HEK293 (cell line): ENCODE results near the gene MC1R.

ENCODE experiments used
- CTCF ChIA-PET: fragments of 350-600 bp; formaldehyde crosslinking; extraction: SDS; loops from one replicate; lab custom pipeline; 2021; ENCODE audit warnings: antibody characterized with exemption; lab: Yijun Ruan, JAX
- POLR2A ChIA-PET: fragments of 300-600 bp; formaldehyde crosslinking; extraction: SDS; loops from one replicate; lab custom pipeline; 2020; ENCODE audit warnings: antibody characterized with exemption, inconsistent platforms; lab: Yijun Ruan, JAX
- H3K27ac ChIP-seq: fragments of 200-500 bp; sonication (Bioruptor generic); 2 replicates; pipeline ENCODE4 v1.5.1; 2014; ENCODE audit warnings: low read depth, low read length, control low read depth, inconsistent platforms; ENCODE audit errors: extremely low read depth
- H3K36me3 ChIP-seq, 2 experiments: fragments of 200-500 bp in 1 of 2; sonication (Bioruptor generic) in 1 of 2; 1 replicate in 1 of 2; 2 replicates in 1 of 2; pipeline ENCODE4 v1.5.1; 2014 to 2017; ENCODE audit warnings: inconsistent platforms in 2 of 2, low read length in 2 of 2; ENCODE audit not compliant: control insufficient read depth in 2 of 2, insufficient read depth in 1 of 2
- H3K4me1 ChIP-seq: fragments of 200-500 bp; sonication (Bioruptor generic); 2 replicates; pipeline ENCODE4 v1.5.1; 2014; ENCODE audit warnings: mild to moderate bottlenecking, low read length, inconsistent platforms; ENCODE audit not compliant: control insufficient read depth, insufficient read depth
- H3K4me3 ChIP-seq: 2 replicates; pipeline ENCODE4 v1.5.1; 2011; ENCODE audit warnings: low read depth, mild to moderate bottlenecking, control low read depth, low read length, moderate library complexity
- H3K9me3 ChIP-seq: fragments of 200-500 bp; sonication (Bioruptor generic); 2 replicates; pipeline ENCODE4 v1.5.1; 2014; ENCODE audit warnings: low read depth, low read length, inconsistent platforms; ENCODE audit not compliant: control insufficient read depth, insufficient read depth
- BCL11A ChIP-seq: fragments of 450-650 bp; formaldehyde crosslinking; IDR thresholded peaks from 2 replicates; pipeline ENCODE4 v1.5.1; 2016; ENCODE audit warnings: low read depth, missing biosample characterization, missing genetic modification characterization
- EGR2 ChIP-seq: fragments of 450-650 bp; formaldehyde crosslinking; IDR thresholded peaks from 2 replicates; pipeline ENCODE4 v1.5.1; 2016; ENCODE audit warnings: low read depth, missing biosample characterization, missing genetic modification characterization
- GFI1B ChIP-seq: fragments of 450-650 bp; formaldehyde crosslinking; IDR thresholded peaks from 2 replicates; pipeline ENCODE4 v1.5.1; 2016; ENCODE audit warnings: missing biosample characterization, missing genetic modification characterization
- GLI4 ChIP-seq: fragments of 450-650 bp; formaldehyde crosslinking; IDR thresholded peaks from 2 replicates; pipeline ENCODE4 v1.5.1; 2016; ENCODE audit warnings: missing biosample characterization, missing genetic modification characterization
- GLIS2 ChIP-seq: fragments of 450-650 bp; formaldehyde crosslinking; IDR thresholded peaks from 2 replicates; pipeline ENCODE4 v1.5.1; 2016; ENCODE audit warnings: missing biosample characterization, missing genetic modification characterization
- KLF7 ChIP-seq: fragments of 450-650 bp; formaldehyde crosslinking; IDR thresholded peaks from 2 replicates; pipeline ENCODE4 v1.5.1; 2016; ENCODE audit warnings: missing biosample characterization, missing genetic modification characterization, borderline replicate concordance
- MZF1 ChIP-seq: fragments of 450-650 bp; formaldehyde crosslinking; IDR thresholded peaks from 2 replicates; pipeline ENCODE4 v1.5.1; 2017; ENCODE audit warnings: missing biosample characterization, missing genetic modification characterization, borderline replicate concordance
- SP7 ChIP-seq: fragments of 450-650 bp; formaldehyde crosslinking; IDR thresholded peaks from 2 replicates; pipeline ENCODE4 v1.5.1; 2016; ENCODE audit warnings: missing biosample characterization, missing genetic modification characterization
- ZBTB1 ChIP-seq: fragments of 450-650 bp; formaldehyde crosslinking; IDR thresholded peaks from 2 replicates; pipeline ENCODE4 v1.5.1; 2016; ENCODE audit warnings: missing biosample characterization, missing genetic modification characterization
- ZBTB10 ChIP-seq: fragments of 450-650 bp; formaldehyde crosslinking; IDR thresholded peaks from 2 replicates; pipeline ENCODE4 v1.5.1; 2016; ENCODE audit warnings: missing biosample characterization, missing genetic modification characterization
- ZBTB11 ChIP-seq: fragments of 450-650 bp; formaldehyde crosslinking; conservative IDR thresholded peaks from 2 replicates; pipeline ENCODE4 v1.5.1; 2016; ENCODE audit warnings: low read depth, missing biosample characterization, missing genetic modification characterization
- ZBTB26 ChIP-seq: fragments of 450-650 bp; formaldehyde crosslinking; optimal IDR thresholded peaks from 2 replicates; pipeline ENCODE3; 2016; ENCODE audit warnings: missing biosample characterization, mild to moderate bottlenecking, missing genetic modification characterization
- ZEB2 ChIP-seq: fragments of 450-650 bp; formaldehyde crosslinking; IDR thresholded peaks from 2 replicates; pipeline ENCODE4 v1.5.1; 2016; ENCODE audit warnings: missing biosample characterization, missing genetic modification characterization
- ZNF10 ChIP-seq: fragments of 450-650 bp; formaldehyde crosslinking; IDR thresholded peaks from 2 replicates; pipeline ENCODE4 v1.5.1; 2017; ENCODE audit warnings: missing biosample characterization, missing genetic modification characterization
- ZNF121 ChIP-seq: fragments of 450-650 bp; formaldehyde crosslinking; IDR thresholded peaks from 2 replicates; pipeline ENCODE4 v1.5.1; 2016; ENCODE audit warnings: missing biosample characterization, missing genetic modification characterization
- ZNF133 ChIP-seq: fragments of 450-650 bp; formaldehyde crosslinking; IDR thresholded peaks from 2 replicates; pipeline ENCODE4 v1.5.1; 2016; ENCODE audit warnings: missing biosample characterization, missing genetic modification characterization
- ZNF292 ChIP-seq: fragments of 450-650 bp; formaldehyde crosslinking; IDR thresholded peaks from 2 replicates; pipeline ENCODE4 v1.5.1; 2016; ENCODE audit warnings: low read depth, missing biosample characterization, missing genetic modification characterization, borderline replicate concordance
- ZNF335 ChIP-seq: fragments of 450-650 bp; formaldehyde crosslinking; conservative IDR thresholded peaks from 2 replicates; pipeline ENCODE4 v1.5.1; 2016; ENCODE audit warnings: missing biosample characterization, missing genetic modification characterization
- ZNF501 ChIP-seq: fragments of 450-650 bp; formaldehyde crosslinking; IDR thresholded peaks from 2 replicates; pipeline ENCODE4 v1.5.1; 2016; ENCODE audit warnings: missing biosample characterization, missing genetic modification characterization
- ZNF560 ChIP-seq: fragments of 450-650 bp; formaldehyde crosslinking; IDR thresholded peaks from 2 replicates; pipeline ENCODE4 v1.5.1; 2017; ENCODE audit warnings: missing biosample characterization, missing genetic modification characterization, borderline replicate concordance
- ZNF645 ChIP-seq: fragments of 450-650 bp; formaldehyde crosslinking; IDR thresholded peaks from 2 replicates; pipeline ENCODE4; 2016; ENCODE audit warnings: missing biosample characterization, missing genetic modification characterization
- ZNF660 ChIP-seq: fragments of 450-650 bp; IDR thresholded peaks from 2 replicates; pipeline ENCODE4 v1.5.1; 2018; ENCODE audit warnings: missing biosample characterization, mild to moderate bottlenecking, missing genetic modification characterization
- ZNF704 ChIP-seq: fragments of 450-650 bp; formaldehyde crosslinking; IDR thresholded peaks from 2 replicates; pipeline ENCODE4 v1.5.1; 2016; ENCODE audit warnings: missing biosample characterization, missing genetic modification characterization
- ZSCAN16 ChIP-seq: fragments of 450-650 bp; formaldehyde crosslinking; IDR thresholded peaks from 2 replicates; pipeline ENCODE4 v1.5.1; 2016; ENCODE audit warnings: missing biosample characterization, missing genetic modification characterization
- ZSCAN30 ChIP-seq: fragments of 450-650 bp; IDR thresholded peaks from 2 replicates; pipeline ENCODE4 v1.5.1; 2018; ENCODE audit warnings: missing biosample characterization, mild to moderate bottlenecking, missing genetic modification characterization, moderate library complexity
- TF ChIP-seq, protein P1 (sequence below): fragments of 450-650 bp; IDR thresholded peaks from 2 replicates; pipeline ENCODE4 v1.5.1; 2018; ENCODE audit warnings: missing biosample characterization, missing genetic modification characterization

MC1R gene

GRCh38 chr16:89922477-89922883, 3.8 kb downstream of the MC1R start:
- ChIA-PET CTCF (interaction anchor here (0.7 to 2.7 kb wide), 4 partner anchors 11 to 76 kb away, joined by 3 to 16 read pairs (median 4); no protein-coding TSS in a partner anchor), POLR2A (interaction anchor here (0.5 to 2.5 kb wide), 19 partner anchors 9 to 222 kb away, joined by 3 to 32 read pairs (median 6); partner anchors contain the start of genes DBNDD1, SPATA2L and TCF25)
- H3K4me3 ChIP-seq: peak overlapping the region; percentile 37
- H3K27ac ChIP-seq: peak overlapping the region; percentile 70
- no peaks in the 10 kb centered on the region for H3K9me3 ChIP-seq
- no peaks in the 10 kb centered on the region for H3K36me3 ChIP-seq
- peaks cover 25% of the 10 kb centered on the region for H3K4me1 ChIP-seq
- TF ChIP-seq KLF7 (tag by site-specific recombination) (no peak), ZNF645 (tag by site-specific recombination) (no peak), BCL11A (tag by site-specific recombination) (no peak), ZBTB26 (tag by site-specific recombination) (peak; percentile 65), MZF1 (no peak), ZBTB1 (tag by site-specific recombination) (no peak), ZEB2 (tag by site-specific recombination) (peak; percentile 57; the same call in 1 of the 2 replicates), ZNF292 (no peak), ZSCAN30 (tag by site-specific recombination) (no peak), GLI4 (no peak), ZNF335 (tag by site-specific recombination) (no peak), EGR2 (peak; percentile 35; the same call in 1 of the 2 replicates), ZNF133 (tag by site-specific recombination) (no peak), ZNF501 (tag by site-specific recombination) (no peak), SP7 (0 out of 2 replicates have a peak, but pooled peaks have one; percentile 24), GFI1B (tag by site-specific recombination) (no peak), ZNF660 (tag by site-specific recombination) (no peak), GLIS2 (0 out of 2 replicates have a peak, but pooled peaks have one; percentile 20), ZNF704 (no peak), ZNF10 (tag by site-specific recombination) (no peak), ZNF121 (tag by site-specific recombination) (no peak), ZBTB11 (tag by site-specific recombination) (no peak; the same call in 1 of the 2 replicates), ZSCAN16 (no peak), ZNF560 (tag by site-specific recombination) (no peak), ZBTB10 (no peak)
- TF ChIP-seq, protein P1, sequence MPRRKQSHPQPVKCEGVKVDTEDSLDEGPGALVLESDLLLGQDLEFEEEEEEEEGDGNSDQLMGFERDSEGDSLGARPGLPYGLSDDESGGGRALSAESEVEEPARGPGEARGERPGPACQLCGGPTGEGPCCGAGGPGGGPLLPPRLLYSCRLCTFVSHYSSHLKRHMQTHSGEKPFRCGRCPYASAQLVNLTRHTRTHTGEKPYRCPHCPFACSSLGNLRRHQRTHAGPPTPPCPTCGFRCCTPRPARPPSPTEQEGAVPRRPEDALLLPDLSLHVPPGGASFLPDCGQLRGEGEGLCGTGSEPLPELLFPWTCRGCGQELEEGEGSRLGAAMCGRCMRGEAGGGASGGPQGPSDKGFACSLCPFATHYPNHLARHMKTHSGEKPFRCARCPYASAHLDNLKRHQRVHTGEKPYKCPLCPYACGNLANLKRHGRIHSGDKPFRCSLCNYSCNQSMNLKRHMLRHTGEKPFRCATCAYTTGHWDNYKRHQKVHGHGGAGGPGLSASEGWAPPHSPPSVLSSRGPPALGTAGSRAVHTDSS: no peak
